ENCODE results near the gene TCERG1L. TPM values are rescaled to one million over a fixed set of nuclear protein-coding genes. Genes with fewer than 3 reads are reported as not detected.
"Not testable (repeated sequence)": the region's sequence is repeated elsewhere in the genome, so short reads cannot be mapped to it uniquely, and the experiment has no call there.

TCERG1L gene
- total and polyA plus RNA-seq, 10 donors = 0.03 to 1.2 (median 0.30) TPM; not detected in 3

GRCh38 chr10:131332821-131333220 lies 21.3 kb upstream of the TCERG1L start:
- TF ChIP-seq POLR2AphosphoS5 (IDR thresholded peaks at IDR 0.05) = no peak
- TF ChIP-seq POLR2A (IDR thresholded peaks at IDR 0.05) = no peak
- TF ChIP-seq CTCF (IDR thresholded peaks at IDR 0.05 in 8 of 11, conservative IDR thresholded peaks at IDR 0.05 in 3 of 11) = no peak
- peaks cover 0 to 14% (median 2%) of the 10 kb centered on the region in 8 donors for H3K9me3 ChIP-seq
- no peaks in the 10 kb centered on the region for H3K4me1 ChIP-seq
- H3K36me3 ChIP-seq = no peaks in the 10 kb centered on the region
- H3K4me3 ChIP-seq = no peak overlapping the region
- H3K27ac ChIP-seq = no peak overlapping the region
- intact Hi-C loops (cut with DNase I; ENCODE audit: low total_unique reads) = no loop called here
- H3K27me3 ChIP-seq (replicated peaks in 1 of 7) = peaks cover 0 to 17% (median 0%) of the 10 kb centered on the region in 7 donors
- no peak for DNase-seq

- DNase-seq = no peak
- WGBS, 5 donors = 27 to 35% (median 32%) methylated on average over 12 of the region's 12 CpGs
These were observed 12.4 kb upstream of the TCERG1L start for GRCh38 chr10:131323880-131324279.

GRCh38 chr10:131323025-131323424 lies 11.5 kb upstream of the TCERG1L start:
- no peaks in the 10 kb centered on the region for H3K4me1 ChIP-seq
- H3K27ac ChIP-seq = no peak overlapping the region
- no peak for DNase-seq
- 52 to 76% (median 64%) methylated on average over 2 of the region's 2 CpGs for WGBS, 5 donors
- no peaks in the 10 kb centered on the region for H3K36me3 ChIP-seq
- peaks cover 0 to 66% (median 16%) of the 10 kb centered on the region in 7 donors for H3K27me3 ChIP-seq (replicated peaks in 1 of 7)
- TF ChIP-seq CTCF (IDR thresholded peaks at IDR 0.05 in 8 of 11, conservative IDR thresholded peaks at IDR 0.05 in 3 of 11) (no peak), POLR2AphosphoS5 (IDR thresholded peaks at IDR 0.05) (no peak), POLR2A (IDR thresholded peaks at IDR 0.05) (no peak)
- no peaks in the 10 kb centered on the region for H3K9me3 ChIP-seq
- intact Hi-C loops (cut with DNase I; ENCODE audit: low total_unique reads) = no loop called here
- H3K4me3 ChIP-seq = no peak overlapping the region

More at GRCh38 chr10:131323880-131324279, 12.4 kb upstream of the TCERG1L start:
- TF ChIP-seq CTCF (IDR thresholded peaks at IDR 0.05 in 8 of 11, conservative IDR thresholded peaks at IDR 0.05 in 3 of 11) = no peak
- no peak for TF ChIP-seq POLR2AphosphoS5 (IDR thresholded peaks at IDR 0.05)
- TF ChIP-seq POLR2A (IDR thresholded peaks at IDR 0.05) = no peak
- H3K4me1 ChIP-seq = no peaks in the 10 kb centered on the region
- no peaks in the 10 kb centered on the region for H3K9me3 ChIP-seq
- no peak overlapping the region for H3K4me3 ChIP-seq
- H3K27ac ChIP-seq = no peak overlapping the region
- H3K27me3 ChIP-seq (replicated peaks in 1 of 7) = peaks cover 0 to 58% (median 16%) of the 10 kb centered on the region in 7 donors
- intact Hi-C loops (cut with DNase I; ENCODE audit: low total_unique reads) = no loop called here
- H3K36me3 ChIP-seq = no peaks in the 10 kb centered on the region

- 85 to 95% (median 92%) methylated on average over 12 to 19 of the region's 19 CpGs for WGBS, 5 donors
- peaks cover 0 to 71% (median 16%) of the 10 kb centered on the region in 7 donors for H3K27me3 ChIP-seq (replicated peaks in 1 of 7)
- H3K4me1 ChIP-seq; H3K36me3 ChIP-seq; H3K9me3 ChIP-seq; H3K27ac ChIP-seq; DNase-seq; intact Hi-C loops (cut with DNase I; ENCODE audit: low total_unique reads); H3K4me3 ChIP-seq: not testable (repeated sequence)
These were observed 11.1 kb upstream of the TCERG1L start for GRCh38 chr10:131322575-131322974.
